H9 (cell line): ENCODE data around the gene CACNA2D3. TPM values are rescaled to one million over a fixed set of nuclear protein-coding genes. Genes with fewer than 3 reads are reported as not detected.

Source experiments
- DNase-seq: peaks from one replicate; pipeline ENCODE4 v3.0.0-alpha.2; 2017
- H2AFZ ChIP-seq: one replicate; pipeline ENCODE4 v1.6.1; 2013; ENCODE audit warnings: mild to moderate bottlenecking, low read length, control low read depth, moderate library complexity
- H2AK5ac ChIP-seq: 2 replicates; pipeline ENCODE4 v1.6.1; 2013; ENCODE audit warnings: low read length, control low read depth, mixed read lengths; ENCODE audit not compliant: insufficient read length
- H2BK120ac ChIP-seq: one replicate; pipeline ENCODE4 v1.6.1; 2013; ENCODE audit warnings: low read depth, mild to moderate bottlenecking, low read length, control low read depth, inconsistent platforms; ENCODE audit not compliant: poor library complexity, severe bottlenecking
- H2BK12ac ChIP-seq: 2 replicates; pipeline ENCODE4 v1.6.1; 2013; ENCODE audit warnings: low read length, control low read depth, mixed read lengths, low read depth; ENCODE audit not compliant: insufficient read length
- H2BK15ac ChIP-seq: 2 replicates; pipeline ENCODE4 v1.6.1; 2013; ENCODE audit warnings: low read depth, low read length, control low read depth
- H2BK20ac ChIP-seq: one replicate; pipeline ENCODE4 v1.6.1; 2013; ENCODE audit warnings: low read depth, mild to moderate bottlenecking, low read length, control low read depth, inconsistent platforms; ENCODE audit not compliant: poor library complexity, severe bottlenecking
- H2BK5ac ChIP-seq: 2 replicates; pipeline ENCODE4 v1.6.1; 2013; ENCODE audit warnings: low read length, control low read depth, mixed read lengths; ENCODE audit not compliant: insufficient read length
- H3K14ac ChIP-seq: 2 replicates; pipeline ENCODE4 v1.6.1; 2013; ENCODE audit warnings: low read length, control low read depth; ENCODE audit not compliant: insufficient read depth
- H3K18ac ChIP-seq: 2 replicates; pipeline ENCODE4 v1.6.1; 2013; ENCODE audit warnings: low read depth, mild to moderate bottlenecking, mixed read lengths, low read length, control low read depth; ENCODE audit not compliant: insufficient read length
- H3K23ac ChIP-seq: 2 replicates; pipeline ENCODE4 v1.6.1; 2013; ENCODE audit warnings: low read length, control low read depth, mixed read lengths, low read depth; ENCODE audit not compliant: insufficient read length
- H3K23me2 ChIP-seq: 2 replicates; pipeline ENCODE4 v1.6.1; 2013; ENCODE audit warnings: low read depth, mild to moderate bottlenecking, mixed read lengths, low read length, control low read depth; ENCODE audit not compliant: insufficient read length, poor library complexity, severe bottlenecking
- H3K27ac ChIP-seq: 2 replicates; pipeline ENCODE4 v1.5.1; 2013; ENCODE audit warnings: low read length, control low read depth, mixed read lengths, low read depth; ENCODE audit not compliant: insufficient read length
- H3K27me3 ChIP-seq: 2 replicates; pipeline ENCODE4 v1.6.1; 2013; ENCODE audit warnings: low read length, control low read depth, inconsistent platforms; ENCODE audit not compliant: insufficient read depth
- H3K4ac ChIP-seq: 2 replicates; pipeline ENCODE4 v1.6.1; 2013; ENCODE audit warnings: low read depth, mild to moderate bottlenecking, control low read depth, inconsistent platforms, low read length, moderate library complexity
- H3K4me1 ChIP-seq: 2 replicates; pipeline ENCODE4 v1.6.1; 2013; ENCODE audit warnings: low read length, control low read depth, inconsistent platforms; ENCODE audit not compliant: insufficient read depth
- H3K4me2 ChIP-seq: 2 replicates; pipeline ENCODE4 v1.6.1; 2013; ENCODE audit warnings: low read length, control low read depth, mixed read lengths; ENCODE audit not compliant: insufficient read length, insufficient read depth
- H3K56ac ChIP-seq: 2 replicates; pipeline ENCODE4 v1.6.1; 2013; ENCODE audit warnings: low read depth, mild to moderate bottlenecking, mixed read lengths, low read length, control low read depth; ENCODE audit not compliant: insufficient read length
- H3K79me1 ChIP-seq: 2 replicates; pipeline ENCODE4 v1.6.1; 2013; ENCODE audit warnings: low read depth, mild to moderate bottlenecking, moderate library complexity, low read length, control low read depth, inconsistent platforms; ENCODE audit not compliant: insufficient read depth, poor library complexity, severe bottlenecking
- H3K79me2 ChIP-seq: 2 replicates; pipeline ENCODE4 v1.6.1; 2013; ENCODE audit warnings: low read length, control low read depth, inconsistent platforms; ENCODE audit not compliant: insufficient read depth
- H3K9ac ChIP-seq: 2 replicates; pipeline ENCODE4 v1.6.1; 2013; ENCODE audit warnings: low read length, control low read depth, mixed read lengths; ENCODE audit not compliant: insufficient read length; ENCODE audit errors: extremely low read depth
- H3K9me3 ChIP-seq: one replicate; pipeline ENCODE4 v1.6.1; 2013; ENCODE audit warnings: low read depth, low read length, inconsistent platforms; ENCODE audit not compliant: control insufficient read depth
- H3T11ph ChIP-seq: one replicate; pipeline ENCODE4 v1.6.1; 2013; ENCODE audit warnings: mild to moderate bottlenecking, low read length, control low read depth, inconsistent platforms
- H4K20me1 ChIP-seq: one replicate; pipeline ENCODE4 v1.6.1; 2013; ENCODE audit not compliant: control insufficient read depth, insufficient read length, insufficient read depth
- H4K5ac ChIP-seq: 2 replicates; pipeline ENCODE4 v1.6.1; 2013; ENCODE audit warnings: low read depth, mild to moderate bottlenecking, mixed read lengths, low read length, control low read depth; ENCODE audit not compliant: insufficient read length
- H4K8ac ChIP-seq: replicated peaks from 2 replicates; pipeline ENCODE4 v1.6.1; 2013; ENCODE audit warnings: low read length, control low read depth, mixed read lengths, low read depth; ENCODE audit not compliant: insufficient read length
- H4K91ac ChIP-seq: 2 replicates; pipeline ENCODE4 v1.6.1; 2013; ENCODE audit warnings: low read depth, mild to moderate bottlenecking, moderate library complexity, mixed read lengths, low read length, control low read depth; ENCODE audit not compliant: insufficient read length
- H3K27ac Mint-ChIP-seq, 3 experiments: 2 replicates in 2 of 3; 3 replicates in 1 of 3; pipeline ENCODE4 v1.8.0; 2020 to 2021; ENCODE audit warnings: mixed read lengths in 3 of 3, mild to moderate bottlenecking in 1 of 3, moderate library complexity in 1 of 3
- H3K27me3 Mint-ChIP-seq: 2 replicates; pipeline ENCODE4 v1.8.0; 2021; ENCODE audit warnings: low read depth, mild to moderate bottlenecking, moderate library complexity, mixed read lengths
- H3K36me3 Mint-ChIP-seq, 3 experiments: 2 replicates in 2 of 3; 3 replicates in 1 of 3; pipeline ENCODE4 v1.8.0; 2020 to 2021; ENCODE audit warnings: low read depth in 3 of 3, mixed read lengths in 3 of 3; ENCODE audit not compliant: insufficient read depth in 1 of 3
- H3K4me1 Mint-ChIP-seq, 2 experiments: 2 replicates each; pipeline ENCODE4 v1.8.0; 2020; ENCODE audit warnings: mixed read lengths in 2 of 2
- H3K4me3 Mint-ChIP-seq, 2 experiments: 2 replicates in 1 of 2; 3 replicates in 1 of 2; pipeline ENCODE4 v1.8.0; 2020 to 2021; ENCODE audit warnings: mild to moderate bottlenecking in 2 of 2, mixed read lengths in 2 of 2, moderate library complexity in 1 of 2
- H3K9me3 Mint-ChIP-seq, 2 experiments: 2 replicates in 1 of 2; 3 replicates in 1 of 2; pipeline ENCODE4 v1.8.0; 2020; ENCODE audit warnings: mild to moderate bottlenecking in 2 of 2, mixed read lengths in 2 of 2, moderate library complexity in 1 of 2
- WGBS: extraction: QIAGEN DNeasy Blood & Tissue Kit; methylation state at CpG from one replicate; pipeline ENCODE4 v1.1.7; 2013; ENCODE audit warnings: missing lambda C conversion rate, low lambda C conversion rate, mixed read lengths; ENCODE audit not compliant: insufficient read length; ENCODE audit errors: extremely low coverage; 5-methylcytosine and 5-hydroxymethylcytosine counted together
- total RNA-seq: library from RNA; stranded (reverse); gene quantifications from 2 replicates; pipeline ENCODE4 v1.2.1, GENCODE V29; 2021
- TF ChIP-seq, protein P1 (sequence below): fragments of 200-600 bp; sonication (generic); conservative IDR thresholded peaks from 3 replicates; pipeline ENCODE4 v1.8.0; 2021; ENCODE audit warnings: antibody characterized with exemption, mild to moderate bottlenecking

CACNA2D3 gene
- total RNA-seq, 1 experiment from 2014 or later, result 3.2 TPM

DNA sequence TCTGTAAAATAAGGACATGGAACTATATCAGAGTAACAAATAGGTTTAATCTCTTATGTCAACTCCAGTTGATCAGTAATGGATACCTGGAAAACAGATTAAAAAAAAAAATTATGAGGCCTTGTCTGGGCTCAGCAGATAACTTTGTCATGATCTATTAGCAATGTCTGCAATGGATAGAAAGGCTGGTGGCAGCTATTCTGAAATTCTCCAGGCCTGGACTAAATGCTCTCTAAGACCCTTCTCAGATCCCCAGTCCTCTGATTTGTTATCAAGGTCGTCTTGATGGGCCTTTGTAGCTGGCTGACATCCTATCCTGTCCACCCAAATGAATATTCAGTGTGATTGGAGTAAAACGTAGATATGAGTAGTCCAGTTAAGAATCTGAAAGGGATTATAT is 791.8 kb downstream of the CACNA2D3 start:
- no peak for DNase-seq
- no peak overlapping the region for H3K4me2 ChIP-seq
- no peak overlapping the region for H2BK15ac ChIP-seq
- no peak overlapping the region for H3K27ac Mint-ChIP-seq
- no peak overlapping the region for H2BK5ac ChIP-seq
- no peak overlapping the region for H3K9ac ChIP-seq
- H2AK5ac ChIP-seq, result no peak overlapping the region
- no peaks in the 10 kb centered on the region for H4K20me1 ChIP-seq
- no peak overlapping the region for H4K91ac ChIP-seq
- no peak overlapping the region for H4K5ac ChIP-seq
- H3K27ac ChIP-seq, result no peak overlapping the region
- H3K23me2 ChIP-seq, result no peaks in the 10 kb centered on the region
- no peak overlapping the region for H3K23ac ChIP-seq
- no peak overlapping the region for H3K56ac ChIP-seq
- H3K79me2 ChIP-seq, result no peaks in the 10 kb centered on the region
- H3K27me3 ChIP-seq, result no peaks in the 10 kb centered on the region
- H3T11ph ChIP-seq, result no peak overlapping the region
- WGBS, result no CpG with 5 or more reads among the region's 2 CpGs
- no peaks in the 10 kb centered on the region for H3K4me1 Mint-ChIP-seq
- no peak overlapping the region for H3K14ac ChIP-seq
- no peaks in the 10 kb centered on the region for H3K27me3 Mint-ChIP-seq
- no peaks in the 10 kb centered on the region for H3K79me1 ChIP-seq
- H3K4ac ChIP-seq, result no peak overlapping the region
- H3K9me3 ChIP-seq, result peaks cover 10% of the 10 kb centered on the region
- H2BK20ac ChIP-seq, result no peak overlapping the region
- H3K4me3 Mint-ChIP-seq, result no peak overlapping the region
- TF ChIP-seq, protein P1, sequence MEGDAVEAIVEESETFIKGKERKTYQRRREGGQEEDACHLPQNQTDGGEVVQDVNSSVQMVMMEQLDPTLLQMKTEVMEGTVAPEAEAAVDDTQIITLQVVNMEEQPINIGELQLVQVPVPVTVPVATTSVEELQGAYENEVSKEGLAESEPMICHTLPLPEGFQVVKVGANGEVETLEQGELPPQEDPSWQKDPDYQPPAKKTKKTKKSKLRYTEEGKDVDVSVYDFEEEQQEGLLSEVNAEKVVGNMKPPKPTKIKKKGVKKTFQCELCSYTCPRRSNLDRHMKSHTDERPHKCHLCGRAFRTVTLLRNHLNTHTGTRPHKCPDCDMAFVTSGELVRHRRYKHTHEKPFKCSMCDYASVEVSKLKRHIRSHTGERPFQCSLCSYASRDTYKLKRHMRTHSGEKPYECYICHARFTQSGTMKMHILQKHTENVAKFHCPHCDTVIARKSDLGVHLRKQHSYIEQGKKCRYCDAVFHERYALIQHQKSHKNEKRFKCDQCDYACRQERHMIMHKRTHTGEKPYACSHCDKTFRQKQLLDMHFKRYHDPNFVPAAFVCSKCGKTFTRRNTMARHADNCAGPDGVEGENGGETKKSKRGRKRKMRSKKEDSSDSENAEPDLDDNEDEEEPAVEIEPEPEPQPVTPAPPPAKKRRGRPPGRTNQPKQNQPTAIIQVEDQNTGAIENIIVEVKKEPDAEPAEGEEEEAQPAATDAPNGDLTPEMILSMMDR, result no peak
- no peak overlapping the region for H2BK12ac ChIP-seq
- H4K8ac ChIP-seq, result no peak overlapping the region
- H3K4me1 ChIP-seq, result no peaks in the 10 kb centered on the region
- H3K18ac ChIP-seq, result no peak overlapping the region
- peaks cover 4 to 9% of the 10 kb centered on the region in 2 experiments; a peak in 4 of 5 replicates for H3K9me3 Mint-ChIP-seq
- H3K36me3 Mint-ChIP-seq, result peaks cover 11 to 22% (median 15%) of the 10 kb centered on the region in 3 experiments; a peak in 6 of 7 replicates
- H2AFZ ChIP-seq, result no peak overlapping the region
- no peak overlapping the region for H2BK120ac ChIP-seq
